DOHH2 (cell line): ENCODE data around the gene TRPM2.

Experiments
- H3F3A ChIP-seq: fragments of 200-600 bp; sonication (generic), shearing (Covaris generic); 2 replicates; pipeline ENCODE4 v1.6.0; 2016; ENCODE audit warnings: antibody characterized with exemption, mild to moderate bottlenecking; ENCODE audit not compliant: control insufficient read depth, insufficient read depth
- H3K27ac ChIP-seq: fragments of 200-600 bp; sonication (generic); 2 replicates; pipeline ENCODE4 v1.5.1; 2014; ENCODE audit warnings: low read depth, mild to moderate bottlenecking, low read length, moderate library complexity
- H3K27me3 ChIP-seq: fragments of 200-600 bp; sonication (generic); 2 replicates; pipeline ENCODE4 v1.6.1; 2014; ENCODE audit warnings: mild to moderate bottlenecking, low read length, mixed read lengths; ENCODE audit not compliant: control insufficient read depth
- H3K36me3 ChIP-seq: fragments of 200-600 bp; sonication (generic); 2 replicates; pipeline ENCODE4 v1.6.1; 2014; ENCODE audit warnings: mild to moderate bottlenecking, low read length, moderate library complexity, mixed read lengths; ENCODE audit not compliant: control insufficient read depth
- H3K4me1 ChIP-seq: fragments of 200-600 bp; sonication (generic); 2 replicates; pipeline ENCODE4 v1.6.1; 2014; ENCODE audit warnings: mild to moderate bottlenecking, low read length, mixed read lengths; ENCODE audit not compliant: control insufficient read depth
- H3K4me2 ChIP-seq: fragments of 200-600 bp; sonication (generic); 2 replicates; pipeline ENCODE4 v1.6.0; 2014; ENCODE audit warnings: mild to moderate bottlenecking, low read length, moderate library complexity
- H3K4me3 ChIP-seq: fragments of 200-600 bp; sonication (generic); 2 replicates; pipeline ENCODE4 v1.5.1; 2014; ENCODE audit warnings: mild to moderate bottlenecking, low read length, mixed read lengths
- H3K79me2 ChIP-seq: fragments of 200-600 bp; sonication (generic); 2 replicates; pipeline ENCODE4 v1.6.1; 2014; ENCODE audit warnings: mild to moderate bottlenecking, low read length, mixed read lengths; ENCODE audit not compliant: control insufficient read depth
- H3K9me2 ChIP-seq: fragments of 200-600 bp; sonication (generic); replicated peaks from 2 replicates; pipeline ENCODE4 v1.6.1; 2014; ENCODE audit warnings: mild to moderate bottlenecking, low read length, mixed read lengths; ENCODE audit not compliant: control insufficient read depth
- H3K9me3 ChIP-seq: fragments of 200-600 bp; sonication (generic); 2 replicates; pipeline ENCODE4 v1.6.1; 2014; ENCODE audit warnings: antibody characterized with exemption, low read length, mixed read lengths; ENCODE audit not compliant: control insufficient read depth, insufficient read depth
- H4K20me1 ChIP-seq: fragments of 200-600 bp; sonication (generic); 2 replicates; pipeline ENCODE4 v1.6.0; 2014; ENCODE audit warnings: low read depth, mild to moderate bottlenecking, antibody characterized with exemption, low read length, moderate library complexity; ENCODE audit not compliant: control insufficient read depth, insufficient read depth
- EZH2phosphoT487 ChIP-seq: fragments of 200-600 bp; sonication (generic); IDR thresholded peaks from 2 replicates; pipeline ENCODE4 v1.6.1; 2017; ENCODE audit warnings: borderline replicate concordance, mild to moderate bottlenecking, antibody characterized with exemption, low read length, moderate library complexity, mixed read lengths
- TF ChIP-seq, protein P1 (sequence below): fragments of 200-600 bp; sonication (generic); IDR thresholded peaks from one replicate; pipeline ENCODE4 v1.5.1; 2014; ENCODE audit warnings: antibody characterized with exemption, mild to moderate bottlenecking, low read depth, low read length; ENCODE audit not compliant: poor library complexity, severe bottlenecking

The TRPM2 gene

DNA sequence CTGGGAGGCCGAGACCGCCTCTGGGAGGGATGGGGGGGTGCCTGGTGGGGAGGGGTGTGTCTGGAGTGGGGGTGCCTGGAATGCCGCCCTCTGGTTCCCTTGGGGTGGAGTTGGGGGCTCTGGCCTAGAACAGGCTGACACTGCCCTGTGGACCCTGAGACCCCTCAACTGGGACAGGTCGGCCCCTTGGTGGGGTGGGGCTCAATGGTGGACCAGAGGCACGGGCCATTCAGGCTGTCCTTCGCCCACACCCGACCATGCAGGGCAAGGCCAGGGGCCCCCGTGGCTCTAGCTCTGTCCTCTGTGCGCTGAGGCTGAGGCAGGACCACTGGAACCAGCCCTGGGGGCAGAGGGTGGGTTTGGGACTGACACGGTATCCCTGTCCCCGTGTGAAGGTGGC, 38.9 kb upstream of the TRPM2 start:
- Histone ChIP-seq H3K9me3 (no peaks in the 10 kb centered on the region), H3K27ac (no peak overlapping the region), H4K20me1 (no peaks in the 10 kb centered on the region), H3K79me2 (no peaks in the 10 kb centered on the region), H3K4me3 (no peak overlapping the region), H3K4me2 (no peak overlapping the region), H3K27me3 (no peaks in the 10 kb centered on the region), H3F3A (no peaks in the 10 kb centered on the region), H3K36me3 (peaks cover 86% of the 10 kb centered on the region), H3K4me1 (no peaks in the 10 kb centered on the region), H3K9me2 (no peaks in the 10 kb centered on the region)
- no peak for TF ChIP-seq EZH2phosphoT487
- TF ChIP-seq, protein P1, sequence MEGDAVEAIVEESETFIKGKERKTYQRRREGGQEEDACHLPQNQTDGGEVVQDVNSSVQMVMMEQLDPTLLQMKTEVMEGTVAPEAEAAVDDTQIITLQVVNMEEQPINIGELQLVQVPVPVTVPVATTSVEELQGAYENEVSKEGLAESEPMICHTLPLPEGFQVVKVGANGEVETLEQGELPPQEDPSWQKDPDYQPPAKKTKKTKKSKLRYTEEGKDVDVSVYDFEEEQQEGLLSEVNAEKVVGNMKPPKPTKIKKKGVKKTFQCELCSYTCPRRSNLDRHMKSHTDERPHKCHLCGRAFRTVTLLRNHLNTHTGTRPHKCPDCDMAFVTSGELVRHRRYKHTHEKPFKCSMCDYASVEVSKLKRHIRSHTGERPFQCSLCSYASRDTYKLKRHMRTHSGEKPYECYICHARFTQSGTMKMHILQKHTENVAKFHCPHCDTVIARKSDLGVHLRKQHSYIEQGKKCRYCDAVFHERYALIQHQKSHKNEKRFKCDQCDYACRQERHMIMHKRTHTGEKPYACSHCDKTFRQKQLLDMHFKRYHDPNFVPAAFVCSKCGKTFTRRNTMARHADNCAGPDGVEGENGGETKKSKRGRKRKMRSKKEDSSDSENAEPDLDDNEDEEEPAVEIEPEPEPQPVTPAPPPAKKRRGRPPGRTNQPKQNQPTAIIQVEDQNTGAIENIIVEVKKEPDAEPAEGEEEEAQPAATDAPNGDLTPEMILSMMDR: no peak

- H3K4me1 ChIP-seq: no peaks in the 10 kb centered on the region
- H3K79me2 ChIP-seq: no peaks in the 10 kb centered on the region
- H3K36me3 ChIP-seq: peaks cover 83% of the 10 kb centered on the region
- no peak overlapping the region for H3K4me2 ChIP-seq
- no peaks in the 10 kb centered on the region for H3F3A ChIP-seq
- no peak overlapping the region for H3K4me3 ChIP-seq
- H3K9me2 ChIP-seq: no peaks in the 10 kb centered on the region
- no peak overlapping the region for H3K27ac ChIP-seq
- no peak for TF ChIP-seq EZH2phosphoT487
- TF ChIP-seq, protein P1: no peak
- H3K9me3 ChIP-seq: no peaks in the 10 kb centered on the region
- no peaks in the 10 kb centered on the region for H3K27me3 ChIP-seq
- H4K20me1 ChIP-seq: no peaks in the 10 kb centered on the region
These were observed 37.7 kb upstream of the TRPM2 start for GRCh38 chr21:44315691-44316203.

- Histone ChIP-seq H3K9me3 (no peaks in the 10 kb centered on the region), H3K36me3 (peaks cover 79% of the 10 kb centered on the region), H3K4me2 (no peak overlapping the region), H3K4me3 (no peak overlapping the region), H3K27me3 (no peaks in the 10 kb centered on the region), H3K27ac (no peak overlapping the region), H4K20me1 (no peaks in the 10 kb centered on the region), H3K9me2 (no peaks in the 10 kb centered on the region), H3F3A (no peaks in the 10 kb centered on the region), H3K4me1 (no peaks in the 10 kb centered on the region), H3K79me2 (no peaks in the 10 kb centered on the region)
- TF ChIP-seq, protein P1: no peak
- no peak for TF ChIP-seq EZH2phosphoT487
These were observed 37.0 kb upstream of the TRPM2 start for GRCh38 chr21:44316277-44316900.
